K562 (cell line): Measurements from ENCODE around the gene LCN15. TPM values are rescaled to one million over a fixed set of nuclear protein-coding genes. Genes with fewer than 3 reads are reported as not detected.

Experiments
- EWSR1 ChIP-seq: fragments of 450-650 bp; IDR thresholded peaks from 2 replicates; pipeline ENCODE4 v1.6.1; 2018; ENCODE audit warnings: borderline replicate concordance, mild to moderate bottlenecking, low read depth, moderate library complexity; ENCODE audit not compliant: partially characterized antibody
- FOXA3 ChIP-seq, 2 experiments: fragments of 450-650 bp in 1 of 2; sonication (generic) in 1 of 2; formaldehyde crosslinking; IDR thresholded peaks in 1 of 2; conservative IDR thresholded peaks in 1 of 2; 2 replicates each; pipeline versions ENCODE4 v1.4.0 to v1.8.0; 2020 to 2022; ENCODE audit warnings: mild to moderate bottlenecking in 2 of 2, missing genetic modification reagents in 1 of 2
- FOXK2 ChIP-seq, 2 experiments: fragments of 450-650 bp; IDR thresholded peaks in 1 of 2; conservative IDR thresholded peaks in 1 of 2; 2 replicates each; pipeline ENCODE4 v1.6.1; 2016; ENCODE audit warnings: low read depth in 2 of 2, mild to moderate bottlenecking in 1 of 2
- KAT2B ChIP-seq: IDR thresholded peaks from one replicate; pipeline ENCODE4 v1.6.1; 2012; ENCODE audit warnings: low read depth, mild to moderate bottlenecking, control low read depth, inconsistent platforms, low read length, moderate library complexity
- SAFB2 ChIP-seq: fragments of 200-400 bp; formaldehyde crosslinking; IDR thresholded peaks from 2 replicates; pipeline ENCODE4 v1.6.1; 2018; ENCODE audit warnings: borderline replicate concordance, low read length, low read depth, moderate library complexity; ENCODE audit not compliant: severe bottlenecking
- SP2 ChIP-seq: IDR thresholded peaks from 2 replicates; pipeline ENCODE4 v1.6.1; 2011; ENCODE audit warnings: mild to moderate bottlenecking, low read depth, low read length, moderate library complexity; ENCODE audit not compliant: poor library complexity, severe bottlenecking; ENCODE audit errors: extremely low read depth
- ZNF766 ChIP-seq: fragments of 200-800 bp; sonication (Bioruptor generic); conservative IDR thresholded peaks from 2 replicates; pipeline ENCODE4 v1.6.1; 2016; ENCODE audit warnings: missing genetic modification characterization, missing compliant biosample characterization
- polyA plus RNA-seq, 8 experiments: library from polyadenylated mRNA; depleted of rRNA in 4 of 8; stranded (reverse) in 5 of 8; unstranded in 3 of 8; fragments of >200 nt; fragmentation: Nextera tagmentation in 2 of 8; fragmentation: Illumina TruSeq in 1 of 8; extraction: Ambion mirVana in 2 of 8; extraction: Trizol in 1 of 8; gene quantifications; 2 replicates each; pipeline versions ENCODE4 v1.2.1 to v1.2.3, GENCODE V29; 2011 to 2014; ENCODE audit warnings: inconsistent platforms in 1 of 8, missing spikeins in 1 of 8
- total RNA-seq, 7 experiments: library from RNA; depleted of rRNA in 6 of 7; stranded (reverse); fragments of >200 nt in 6 of 7; fragmentation: Illumina TruSeq in 2 of 7; extraction: Trizol in 2 of 7; gene quantifications; 2 replicates each; pipeline versions ENCODE4 v1.2.1 to v1.2.3, GENCODE V29; 2011 to 2021; ENCODE audit warnings: low replicate concordance in 1 of 7
- TF ChIP-seq, protein P1 (sequence below): fragments of 150-350 bp; conservative IDR thresholded peaks from 2 replicates; pipeline ENCODE4 v1.6.1; 2014; ENCODE audit warnings: low read length
- TF ChIP-seq, protein P2 (sequence below): fragments of 250-450 bp; sonication (Bioruptor Pico); IDR thresholded peaks from 2 replicates; pipeline ENCODE4 v1.5.0; 2021; ENCODE audit warnings: mild to moderate bottlenecking, moderate library complexity
- TF ChIP-seq, protein P3 (sequence below), 2 experiments: IDR thresholded peaks; 2 replicates each; pipeline ENCODE4 v1.6.1; 2012; ENCODE audit warnings: improper control_type of control experiment in 2 of 2, low read depth in 2 of 2, low read length in 2 of 2, borderline replicate concordance in 1 of 2
- TF ChIP-seq, protein P4 (sequence below): IDR thresholded peaks from 2 replicates; pipeline ENCODE4 v1.6.1; 2011; ENCODE audit warnings: borderline replicate concordance, low read depth, mild to moderate bottlenecking, moderate library complexity, low read length; ENCODE audit not compliant: insufficient read depth, poor library complexity, severe bottlenecking
- TF ChIP-seq, protein P5 (sequence below): fragments of 450-650 bp; formaldehyde crosslinking; IDR thresholded peaks from 2 replicates; pipeline ENCODE4 v1.4.0; 2020; ENCODE audit warnings: mild to moderate bottlenecking, moderate library complexity

Gene LCN15
- total and polyA plus RNA-seq, 9 of the 15 experiments (the other 6 are each of a cell fraction or from before 2014, with no cell fraction given), result 0.66 TPM; not detected in 8

DNA sequence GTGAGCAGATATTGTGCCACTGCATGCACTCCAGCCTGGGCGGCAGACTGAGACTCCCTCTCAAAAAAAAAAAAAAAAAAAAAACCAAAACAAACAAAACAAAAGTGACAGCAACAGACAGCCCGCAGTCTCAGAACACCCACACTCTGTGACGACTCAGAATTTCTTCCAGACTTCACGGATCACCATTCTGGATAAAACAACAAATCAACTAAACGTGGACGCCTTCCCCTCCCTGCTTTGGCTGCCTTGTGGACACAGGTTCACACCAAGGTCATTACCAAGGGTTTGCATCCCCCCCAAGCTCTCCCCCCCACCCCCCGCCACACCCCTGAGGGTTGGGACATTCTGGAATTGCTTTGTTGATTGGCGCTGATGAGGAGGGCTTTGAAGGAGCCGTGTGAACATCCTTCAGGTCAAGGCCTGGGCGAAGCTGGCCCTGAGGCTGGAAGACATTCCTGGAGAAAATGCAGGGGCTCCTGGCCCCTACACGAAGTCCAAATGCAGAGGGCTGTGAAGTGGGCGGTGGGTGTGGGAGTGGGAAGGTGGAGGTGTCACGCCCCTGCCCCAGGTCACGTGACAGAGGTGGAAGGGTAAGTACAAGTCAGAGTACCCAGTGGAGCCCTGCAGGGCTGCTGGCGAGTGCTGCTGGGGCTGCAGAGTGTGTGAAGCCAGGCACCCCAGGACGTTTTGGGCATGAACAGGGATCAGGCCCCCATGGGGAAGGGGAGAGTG is 31.7 kb downstream of the LCN15 start (continued):
- TF ChIP-seq, protein P1, sequence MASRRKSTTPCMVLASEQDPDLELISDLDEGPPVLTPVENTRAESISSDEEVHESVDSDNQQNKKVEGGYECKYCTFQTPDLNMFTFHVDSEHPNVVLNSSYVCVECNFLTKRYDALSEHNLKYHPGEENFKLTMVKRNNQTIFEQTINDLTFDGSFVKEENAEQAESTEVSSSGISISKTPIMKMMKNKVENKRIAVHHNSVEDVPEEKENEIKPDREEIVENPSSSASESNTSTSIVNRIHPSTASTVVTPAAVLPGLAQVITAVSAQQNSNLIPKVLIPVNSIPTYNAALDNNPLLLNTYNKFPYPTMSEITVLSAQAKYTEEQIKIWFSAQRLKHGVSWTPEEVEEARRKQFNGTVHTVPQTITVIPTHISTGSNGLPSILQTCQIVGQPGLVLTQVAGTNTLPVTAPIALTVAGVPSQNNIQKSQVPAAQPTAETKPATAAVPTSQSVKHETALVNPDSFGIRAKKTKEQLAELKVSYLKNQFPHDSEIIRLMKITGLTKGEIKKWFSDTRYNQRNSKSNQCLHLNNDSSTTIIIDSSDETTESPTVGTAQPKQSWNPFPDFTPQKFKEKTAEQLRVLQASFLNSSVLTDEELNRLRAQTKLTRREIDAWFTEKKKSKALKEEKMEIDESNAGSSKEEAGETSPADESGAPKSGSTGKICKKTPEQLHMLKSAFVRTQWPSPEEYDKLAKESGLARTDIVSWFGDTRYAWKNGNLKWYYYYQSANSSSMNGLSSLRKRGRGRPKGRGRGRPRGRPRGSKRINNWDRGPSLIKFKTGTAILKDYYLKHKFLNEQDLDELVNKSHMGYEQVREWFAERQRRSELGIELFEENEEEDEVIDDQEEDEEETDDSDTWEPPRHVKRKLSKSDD, result no peak
- TF ChIP-seq FOXK2 (conservative IDR thresholded peaks at IDR 0.05 in 1 of 2, IDR thresholded peaks at IDR 0.05 in 1 of 2; ENCODE audit: low read depth in 2 of 2) (no peak), EWSR1 (no peak), FOXA3 (CRISPR knock-in tag; conservative IDR thresholded peaks at IDR 0.05 in 1 of 2, IDR thresholded peaks at IDR 0.05 in 1 of 2) (no peak), SP2 (no peak), KAT2B (no peak), ZNF766 (no peak), SAFB2 (no peak)
- TF ChIP-seq, protein P2, sequence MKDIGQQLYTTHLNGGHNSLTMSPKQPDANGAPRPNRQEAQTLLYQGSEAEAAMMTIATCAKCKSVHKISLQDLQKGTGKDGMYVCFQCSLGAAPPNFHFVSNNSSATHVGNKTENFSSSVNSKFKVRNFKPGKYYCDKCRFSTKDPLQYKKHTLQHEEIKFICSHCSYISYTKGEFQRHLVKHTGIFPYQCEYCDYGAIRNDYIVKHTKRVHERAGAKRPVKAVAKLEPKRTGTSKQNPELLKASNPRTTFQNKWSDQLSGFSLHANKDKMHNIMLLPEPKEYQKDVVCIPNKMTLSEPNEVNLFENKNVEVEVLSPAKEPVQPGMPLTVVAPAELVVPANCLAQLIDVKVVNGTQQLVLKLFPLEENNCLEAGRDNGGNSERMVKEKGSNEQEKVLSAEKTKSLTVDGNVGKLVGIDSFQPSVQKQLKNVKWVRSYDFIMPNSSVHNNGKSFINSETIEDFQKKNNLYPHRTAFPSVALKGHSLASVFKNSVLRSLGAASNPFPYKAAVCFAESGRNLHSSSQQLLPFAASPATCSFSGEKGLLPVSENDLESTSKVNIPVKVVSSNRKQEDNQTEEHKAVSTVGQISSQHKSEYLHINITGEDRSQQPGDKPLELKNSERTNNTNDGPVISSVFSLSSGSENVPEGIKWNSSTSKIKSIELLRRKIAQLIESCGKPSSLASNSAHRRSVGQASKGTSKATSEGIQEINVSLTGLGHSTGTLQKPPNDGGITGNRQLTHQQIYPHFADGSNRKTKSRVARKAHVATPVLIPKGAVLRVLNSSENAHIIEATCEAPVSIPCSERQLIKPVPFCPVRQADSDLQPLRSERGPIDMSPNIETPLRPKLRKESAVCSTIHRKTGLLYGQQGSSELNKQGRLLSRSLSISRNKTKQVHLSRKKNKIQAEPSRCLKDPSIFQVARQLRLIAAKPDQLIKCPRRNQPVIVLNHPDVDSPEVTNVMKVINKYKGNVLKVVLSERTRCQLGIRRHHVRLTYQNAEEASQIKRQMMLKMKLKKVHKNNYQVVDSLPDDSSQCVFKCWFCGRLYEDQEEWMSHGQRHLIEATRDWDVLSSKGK (CRISPR knock-in tag), result no peak
- TF ChIP-seq, protein P3, sequence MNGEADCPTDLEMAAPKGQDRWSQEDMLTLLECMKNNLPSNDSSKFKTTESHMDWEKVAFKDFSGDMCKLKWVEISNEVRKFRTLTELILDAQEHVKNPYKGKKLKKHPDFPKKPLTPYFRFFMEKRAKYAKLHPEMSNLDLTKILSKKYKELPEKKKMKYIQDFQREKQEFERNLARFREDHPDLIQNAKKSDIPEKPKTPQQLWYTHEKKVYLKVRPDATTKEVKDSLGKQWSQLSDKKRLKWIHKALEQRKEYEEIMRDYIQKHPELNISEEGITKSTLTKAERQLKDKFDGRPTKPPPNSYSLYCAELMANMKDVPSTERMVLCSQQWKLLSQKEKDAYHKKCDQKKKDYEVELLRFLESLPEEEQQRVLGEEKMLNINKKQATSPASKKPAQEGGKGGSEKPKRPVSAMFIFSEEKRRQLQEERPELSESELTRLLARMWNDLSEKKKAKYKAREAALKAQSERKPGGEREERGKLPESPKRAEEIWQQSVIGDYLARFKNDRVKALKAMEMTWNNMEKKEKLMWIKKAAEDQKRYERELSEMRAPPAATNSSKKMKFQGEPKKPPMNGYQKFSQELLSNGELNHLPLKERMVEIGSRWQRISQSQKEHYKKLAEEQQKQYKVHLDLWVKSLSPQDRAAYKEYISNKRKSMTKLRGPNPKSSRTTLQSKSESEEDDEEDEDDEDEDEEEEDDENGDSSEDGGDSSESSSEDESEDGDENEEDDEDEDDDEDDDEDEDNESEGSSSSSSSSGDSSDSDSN (IDR thresholded peaks at IDR 0.05; ENCODE audit: borderline replicate concordance in 1 of 2, low read depth in 2 of 2, low read length in 2 of 2), result no peak
- TF ChIP-seq, protein P4, sequence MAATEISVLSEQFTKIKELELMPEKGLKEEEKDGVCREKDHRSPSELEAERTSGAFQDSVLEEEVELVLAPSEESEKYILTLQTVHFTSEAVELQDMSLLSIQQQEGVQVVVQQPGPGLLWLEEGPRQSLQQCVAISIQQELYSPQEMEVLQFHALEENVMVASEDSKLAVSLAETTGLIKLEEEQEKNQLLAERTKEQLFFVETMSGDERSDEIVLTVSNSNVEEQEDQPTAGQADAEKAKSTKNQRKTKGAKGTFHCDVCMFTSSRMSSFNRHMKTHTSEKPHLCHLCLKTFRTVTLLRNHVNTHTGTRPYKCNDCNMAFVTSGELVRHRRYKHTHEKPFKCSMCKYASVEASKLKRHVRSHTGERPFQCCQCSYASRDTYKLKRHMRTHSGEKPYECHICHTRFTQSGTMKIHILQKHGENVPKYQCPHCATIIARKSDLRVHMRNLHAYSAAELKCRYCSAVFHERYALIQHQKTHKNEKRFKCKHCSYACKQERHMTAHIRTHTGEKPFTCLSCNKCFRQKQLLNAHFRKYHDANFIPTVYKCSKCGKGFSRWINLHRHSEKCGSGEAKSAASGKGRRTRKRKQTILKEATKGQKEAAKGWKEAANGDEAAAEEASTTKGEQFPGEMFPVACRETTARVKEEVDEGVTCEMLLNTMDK, result no peak
- TF ChIP-seq, protein P5, sequence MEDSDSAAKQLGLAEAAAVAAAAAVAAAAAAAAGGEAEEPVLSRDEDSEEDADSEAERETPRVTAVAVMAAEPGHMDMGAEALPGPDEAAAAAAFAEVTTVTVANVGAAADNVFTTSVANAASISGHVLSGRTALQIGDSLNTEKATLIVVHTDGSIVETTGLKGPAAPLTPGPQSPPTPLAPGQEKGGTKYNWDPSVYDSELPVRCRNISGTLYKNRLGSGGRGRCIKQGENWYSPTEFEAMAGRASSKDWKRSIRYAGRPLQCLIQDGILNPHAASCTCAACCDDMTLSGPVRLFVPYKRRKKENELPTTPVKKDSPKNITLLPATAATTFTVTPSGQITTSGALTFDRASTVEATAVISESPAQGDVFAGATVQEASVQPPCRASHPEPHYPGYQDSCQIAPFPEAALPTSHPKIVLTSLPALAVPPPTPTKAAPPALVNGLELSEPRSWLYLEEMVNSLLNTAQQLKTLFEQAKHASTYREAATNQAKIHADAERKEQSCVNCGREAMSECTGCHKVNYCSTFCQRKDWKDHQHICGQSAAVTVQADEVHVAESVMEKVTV (CRISPR knock-in tag), result no peak
